PC-3 (cell line): Measurements from ENCODE around the gene RBFOX2. TPM values are rescaled to one million over a fixed set of nuclear protein-coding genes. Genes with fewer than 3 reads are reported as not detected.
A peak's percentile ranks its signal among the peaks of the same experiment; 100 is the strongest.

Experiments used
- ATAC-seq: fragments of 200-7000 bp; cut with Tn5 transposase; 2 replicates; pipeline ENCODE4 v1.9.1; 2020; ENCODE audit warnings: mild to moderate bottlenecking, moderate library complexity
- BruUV-seq: library from RNA; stranded (reverse); fragments of 400-500 nt; replicated peaks from 2 replicates; lab custom pipeline; 2021; lab: Mats Ljungman, UMichigan
- CTCF ChIA-PET: fragments of 300-600 bp; sonication (Branson Sonifier 250); formaldehyde crosslinking; loops from one replicate; lab custom pipeline; 2022; ENCODE audit warnings: antibody characterized with exemption; lab: Charles Lee
- POLR2A ChIA-PET: fragments of 300-600 bp; sonication (Branson Sonifier 250); formaldehyde crosslinking; loops from one replicate; lab custom pipeline; 2022; ENCODE audit warnings: antibody characterized with exemption; ENCODE audit not compliant: unreplicated experiment; lab: Charles Lee
- DNase-seq: peaks from one replicate; pipeline ENCODE4 v3.0.0-alpha.2; 2015
- H2AFZ ChIP-seq: fragments of 300-600 bp; sonication (generic); 2 replicates; pipeline ENCODE4 v1.6.0; 2016; ENCODE audit warnings: antibody characterized with exemption, low read length
- H3F3A ChIP-seq: fragments of 300-600 bp; sonication (generic); one replicate; pipeline ENCODE4 v1.6.0; 2017; ENCODE audit warnings: antibody characterized with exemption, low read length, control low read depth, mild to moderate bottlenecking; ENCODE audit not compliant: unreplicated experiment
- H3K27ac ChIP-seq: fragments of 300-600 bp; sonication (generic); 2 replicates; pipeline ENCODE4 v1.5.1; 2016; ENCODE audit warnings: mild to moderate bottlenecking, low read length
- H3K27me3 ChIP-seq: fragments of 300-600 bp; sonication (generic); 2 replicates; pipeline ENCODE4 v1.6.1; 2016; ENCODE audit warnings: low read length, mixed read lengths
- H3K36me3 ChIP-seq: fragments of 300-600 bp; sonication (generic); 2 replicates; pipeline ENCODE4 v1.6.1; 2016; ENCODE audit warnings: low read depth, mixed run types, low read length, mixed read lengths
- H3K4me1 ChIP-seq: fragments of 300-600 bp; sonication (generic); 2 replicates; pipeline ENCODE4 v1.5.1; 2016; ENCODE audit warnings: low read length; ENCODE audit not compliant: insufficient read depth
- H3K4me2 ChIP-seq: fragments of 300-600 bp; sonication (generic); 2 replicates; pipeline ENCODE4 v1.6.0; 2016; ENCODE audit warnings: low read length
- H3K4me3 ChIP-seq: fragments of 300-600 bp; sonication (generic); 2 replicates; pipeline ENCODE4 v1.5.1; 2016; ENCODE audit warnings: mild to moderate bottlenecking, low read length, mixed read lengths
- H3K79me2 ChIP-seq: fragments of 300-600 bp; sonication (generic); 2 replicates; pipeline ENCODE4 v1.6.1; 2017; ENCODE audit warnings: low read length, mixed read lengths
- H3K9ac ChIP-seq: fragments of 300-600 bp; sonication (generic); 2 replicates; pipeline ENCODE4 v1.6.0; 2016; ENCODE audit warnings: mild to moderate bottlenecking, low read length
- H3K9me2 ChIP-seq: fragments of 300-600 bp; sonication (generic); replicated peaks from 2 replicates; pipeline ENCODE4 v1.6.1; 2016; ENCODE audit warnings: mixed run types, low read length, mixed read lengths
- H3K9me3 ChIP-seq: fragments of 300-600 bp; sonication (generic); 2 replicates; pipeline ENCODE4 v1.6.1; 2016; ENCODE audit warnings: low read length, mixed read lengths
- H4K20me1 ChIP-seq: fragments of 300-600 bp; sonication (generic); 2 replicates; pipeline ENCODE4 v1.6.1; 2016; ENCODE audit warnings: low read length, mixed read lengths
- CTCF ChIP-seq: fragments of 300-600 bp; sonication (generic); conservative IDR thresholded peaks from 2 replicates; pipeline ENCODE4 v1.5.1; 2017; ENCODE audit warnings: antibody characterized with exemption, low read depth, mild to moderate bottlenecking, low read length
- EZH2 ChIP-seq: fragments of 300-600 bp; sonication (generic); IDR thresholded peaks from one replicate; pipeline ENCODE4 v1.6.1; 2017; ENCODE audit warnings: antibody characterized with exemption, mild to moderate bottlenecking, low read length; ENCODE audit not compliant: unreplicated experiment
- EZH2phosphoT487 ChIP-seq: fragments of 300-600 bp; sonication (generic); IDR thresholded peaks from 2 replicates; pipeline ENCODE4 v1.6.1; 2018; ENCODE audit warnings: mild to moderate bottlenecking, antibody characterized with exemption, low read length, borderline replicate concordance
- intact Hi-C: fragments of 100-400 bp; cut with micrococcal nuclease; formaldehyde crosslinking; loops from 2 replicates; pipeline ENCODE4 v1.9.0; 2023
- total RNA-seq: library from RNA; depleted of rRNA; stranded (reverse); fragments of >200 nt; gene quantifications from 2 replicates; pipeline ENCODE4 v1.2.3, GENCODE V29; 2014

Gene RBFOX2
- total RNA-seq, 1 experiment from 2014 or later = 75.1 TPM

GRCh38 chr22:35799150-35799549 is 229.5 kb downstream of the RBFOX2 start:
- no peaks in the 10 kb centered on the region; the same call in 1 of the 2 replicates for H3K36me3 ChIP-seq
- no peaks in the 10 kb centered on the region for H3K9me2 ChIP-seq
- ATAC-seq = no peak
- H3K79me2 ChIP-seq = peaks cover 88% of the 10 kb centered on the region
- H4K20me1 ChIP-seq = 0 out of 2 replicates have a peak, but pooled peaks cover 6% of the 10 kb centered on the region
- no peak overlapping the region for H3K9ac ChIP-seq
- H3F3A ChIP-seq = no peaks in the 10 kb centered on the region
- DNase-seq = no peak
- no peak overlapping the region for H3K4me3 ChIP-seq
- no peak overlapping the region for H2AFZ ChIP-seq
- no TSS peak for BruUV-seq
- no peak overlapping the region for H3K4me2 ChIP-seq
- no peaks in the 10 kb centered on the region for H3K9me3 ChIP-seq
- CTCF ChIA-PET = no interaction called here
- no peak overlapping the region for H3K27ac ChIP-seq
- H3K27me3 ChIP-seq = no peaks in the 10 kb centered on the region
- TF ChIP-seq EZH2 = no peak
- TF ChIP-seq CTCF = no peak
- no peak for TF ChIP-seq EZH2phosphoT487
- intact Hi-C loops = no loop called here
- H3K4me1 ChIP-seq = no peaks in the 10 kb centered on the region
- POLR2A ChIA-PET = no interaction called here

- Histone ChIP-seq H3K79me2 (peaks cover 87% of the 10 kb centered on the region), H3K27me3 (no peaks in the 10 kb centered on the region), H2AFZ (no peak overlapping the region), H3K36me3 (no peaks in the 10 kb centered on the region; the same call in 1 of the 2 replicates), H3K27ac (no peak overlapping the region), H3K9me3 (no peaks in the 10 kb centered on the region), H3K4me1 (peaks cover 5% of the 10 kb centered on the region; the same call in 1 of the 2 replicates), H3K9ac (no peak overlapping the region), H3K9me2 (no peaks in the 10 kb centered on the region), H4K20me1 (0 out of 2 replicates have a peak, but pooled peaks cover 6% of the 10 kb centered on the region), H3K4me2 (no peak overlapping the region), H3K4me3 (no peak overlapping the region), H3F3A (no peaks in the 10 kb centered on the region)
- ChIA-PET POLR2A (interaction anchor here (0.6 kb wide), 1 partner anchor 80 kb away, joined by 5 read pairs; the partner anchor contains the start of gene APOL5), CTCF (no interaction called here)
- BruUV-seq = no TSS peak
- no peak for TF ChIP-seq EZH2phosphoT487
- no peak for TF ChIP-seq CTCF
- TF ChIP-seq EZH2 = no peak
- no peak for ATAC-seq
- DNase-seq = no peak
- intact Hi-C loops = no loop called here
These were observed 231.2 kb downstream of the RBFOX2 start for GRCh38 chr22:35797411-35797810.

- no peaks in the 10 kb centered on the region for H3F3A ChIP-seq
- 0 out of 2 replicates have a peak, but pooled peaks cover 2% of the 10 kb centered on the region for H4K20me1 ChIP-seq
- ATAC-seq (peak; percentile 38; the same call in 1 of the 2 replicates), DNase-seq (peak; percentile 20)
- peak overlapping the region; percentile 32; the same call in 1 of the 2 replicates for H3K27ac ChIP-seq
- H3K9me2 ChIP-seq = no peaks in the 10 kb centered on the region
- peaks cover 5% of the 10 kb centered on the region; the same call in 1 of the 2 replicates for H3K4me1 ChIP-seq
- H2AFZ ChIP-seq = no peak overlapping the region
- TF ChIP-seq EZH2phosphoT487 (no peak), EZH2 (no peak), CTCF (no peak)
- H3K9ac ChIP-seq = no peak overlapping the region
- CTCF ChIA-PET = interaction anchor here (0.7 kb wide), 1 partner anchor 15 kb away, joined by 4 read pairs; no protein-coding TSS in a partner anchor
- no TSS peak for BruUV-seq
- POLR2A ChIA-PET = interaction anchor here (0.7 kb wide), 1 partner anchor 120 kb away, joined by 23 read pairs; no protein-coding TSS in a partner anchor
- H3K9me3 ChIP-seq = no peaks in the 10 kb centered on the region
- no peak overlapping the region for H3K4me3 ChIP-seq
- H3K4me2 ChIP-seq = no peak overlapping the region
- intact Hi-C loops = no loop called here
- no peaks in the 10 kb centered on the region for H3K27me3 ChIP-seq
- no peaks in the 10 kb centered on the region for H3K36me3 ChIP-seq
- peaks cover 81% of the 10 kb centered on the region for H3K79me2 ChIP-seq
These were observed 233.1 kb downstream of the RBFOX2 start for GRCh38 chr22:35795476-35795875.
